Endothelial cell of umbilical vein (primary cell): Measurements from ENCODE around the gene CERS6. TPM values are rescaled to one million over a fixed set of nuclear protein-coding genes. Genes with fewer than 3 reads are reported as not detected.

Source experiments
- BruUV-seq: library from RNA; stranded (reverse); fragments of 400-500 nt; replicated peaks from 2 replicates; lab custom pipeline; 2021; lab: Mats Ljungman, UMichigan
- CTCF ChIA-PET: fragments of 300-600, 350-600 bp; sonication (Branson Sonifier 250); formaldehyde crosslinking; loops from one replicate; lab custom pipeline; 2021; ENCODE audit warnings: antibody characterized with exemption, inconsistent platforms; lab: Charles Lee
- POLR2A ChIA-PET: fragments of 300-600, 350-600 bp; sonication (Branson Sonifier 250); formaldehyde crosslinking; loops from one replicate; lab custom pipeline; 2021; ENCODE audit warnings: antibody characterized with exemption, inconsistent platforms; lab: Charles Lee
- DNase-seq: peaks from one replicate; pipeline ENCODE4 v3.0.0-alpha.2; 2011; ENCODE audit warnings: low read depth, low spot score
- FAIRE-seq: peaks from 2 replicates; lab custom pipeline; 2011; peaks lifted over from hg19 to GRCh38; lab: Jason Lieb, UNC
- H2AFZ ChIP-seq: 2 replicates; pipeline ENCODE4 v1.6.0; 2012; ENCODE audit warnings: low read depth, low read length, control low read depth, inconsistent platforms
- H3K27ac ChIP-seq: 2 replicates; pipeline ENCODE4 v1.5.1; 2011; ENCODE audit warnings: low read depth, mild to moderate bottlenecking, control low read depth, low read length, moderate library complexity; ENCODE audit not compliant: insufficient read depth
- H3K27me3 ChIP-seq, 2 experiments: 2 replicates each; pipeline versions ENCODE4 v1.6.0 to v1.6.1; 2011; ENCODE audit warnings: low read length in 2 of 2, mixed read lengths in 1 of 2; ENCODE audit not compliant: control insufficient read depth in 2 of 2, insufficient read depth in 2 of 2
- H3K36me3 ChIP-seq, 2 experiments: 2 replicates in 1 of 2; 3 replicates in 1 of 2; pipeline ENCODE4 v1.5.1; 2011; ENCODE audit warnings: low read length in 2 of 2, mild to moderate bottlenecking in 1 of 2, moderate library complexity in 1 of 2; ENCODE audit not compliant: control insufficient read depth in 2 of 2, insufficient read depth in 2 of 2; ENCODE audit errors: extremely low read depth in 1 of 2
- H3K4me1 ChIP-seq: 3 replicates; pipeline ENCODE4 v1.5.1; 2011; ENCODE audit warnings: mild to moderate bottlenecking, low read length; ENCODE audit not compliant: control insufficient read depth, insufficient read depth; ENCODE audit errors: extremely low read depth
- H3K4me2 ChIP-seq: 2 replicates; pipeline ENCODE4 v1.6.1; 2011; ENCODE audit warnings: low read length, control low read depth, mixed read lengths; ENCODE audit not compliant: insufficient read depth
- H3K4me3 ChIP-seq, 3 experiments: fragments of 200-600 bp in 1 of 3; sonication (generic), shearing (Covaris generic) in 1 of 3; replicated peaks in 1 of 3; 2 replicates each; pipeline ENCODE4 v1.5.1; 2011 to 2016; ENCODE audit warnings: control low read depth in 3 of 3, low read length in 3 of 3, mild to moderate bottlenecking in 2 of 3, inconsistent platforms in 1 of 3, low read depth in 1 of 3, moderate library complexity in 1 of 3; ENCODE audit not compliant: insufficient read depth in 1 of 3
- H3K79me2 ChIP-seq: 2 replicates; pipeline ENCODE4 v1.6.0; 2012; ENCODE audit warnings: low read length, inconsistent platforms; ENCODE audit not compliant: control insufficient read depth, insufficient read depth
- H3K9ac ChIP-seq: replicated peaks from 2 replicates; pipeline ENCODE3; 2011; ENCODE audit warnings: low read length, control low read depth; ENCODE audit not compliant: insufficient read depth; ENCODE audit errors: extremely low read depth
- H3K9me1 ChIP-seq: replicated peaks from 3 replicates; pipeline ENCODE4 v1.6.0; 2011; ENCODE audit warnings: mild to moderate bottlenecking, low read length; ENCODE audit not compliant: control insufficient read depth, insufficient read depth; ENCODE audit errors: extremely low read depth
- H3K9me3 ChIP-seq: replicated peaks from 2 replicates; pipeline ENCODE4 v1.5.1; 2012; ENCODE audit warnings: low read length, inconsistent platforms; ENCODE audit not compliant: control insufficient read depth, insufficient read depth
- H4K20me1 ChIP-seq: replicated peaks from 2 replicates; pipeline ENCODE3; 2011; ENCODE audit warnings: mild to moderate bottlenecking, low read length; ENCODE audit not compliant: control insufficient read depth, insufficient read depth; ENCODE audit errors: extremely low read depth
- CTCF ChIP-seq, 2 donors: IDR thresholded peaks; 1 replicate in 1 of 2; 2 replicates in 1 of 2; pipeline ENCODE4 v1.5.1; 2011; ENCODE audit warnings: low read length in 2 of 2, mild to moderate bottlenecking in 2 of 2, moderate library complexity in 2 of 2, control low read depth in 1 of 2, inconsistent platforms in 1 of 2, low read depth in 1 of 2; ENCODE audit not compliant: insufficient read depth in 1 of 2; ENCODE audit errors: extremely low read depth in 1 of 2
- EZH2 ChIP-seq: IDR thresholded peaks from 2 replicates; pipeline ENCODE4 v1.6.1; 2012; ENCODE audit warnings: borderline replicate concordance, low read depth, mild to moderate bottlenecking, moderate library complexity, low read length, inconsistent platforms; ENCODE audit not compliant: severe bottlenecking
- FOS ChIP-seq: IDR thresholded peaks from 2 replicates; pipeline ENCODE4 v1.6.1; 2011; ENCODE audit warnings: mild to moderate bottlenecking, low read length, moderate library complexity, borderline replicate concordance; ENCODE audit not compliant: insufficient read depth
- GATA2 ChIP-seq: IDR thresholded peaks from 2 replicates; pipeline ENCODE4 v1.7.0; 2011; ENCODE audit warnings: low read depth, mild to moderate bottlenecking, moderate library complexity, mixed read lengths, low read length; ENCODE audit not compliant: insufficient read length, insufficient read depth
- JUN ChIP-seq: IDR thresholded peaks from 2 replicates; pipeline ENCODE4 v1.6.1; 2011; ENCODE audit warnings: borderline replicate concordance, low read depth; ENCODE audit not compliant: insufficient read length, insufficient read depth
- MAX ChIP-seq: IDR thresholded peaks from 2 replicates; pipeline ENCODE4 v1.6.1; 2011; ENCODE audit not compliant: insufficient read depth, insufficient read length
- MYC ChIP-seq: IDR thresholded peaks from one replicate; pipeline ENCODE4 v1.6.1; 2011; ENCODE audit warnings: mild to moderate bottlenecking, low read depth, low read length
- POLR2A ChIP-seq: IDR thresholded peaks from 2 replicates; pipeline ENCODE4 v1.6.1; 2012; ENCODE audit warnings: low read depth, mild to moderate bottlenecking, control low read depth, low read length
- POLR2AphosphoS5 ChIP-seq: IDR thresholded peaks from 2 replicates; pipeline ENCODE4 v1.6.1; 2012; ENCODE audit warnings: low read depth, mild to moderate bottlenecking, control low read depth, low read length, moderate library complexity; ENCODE audit not compliant: insufficient read depth
- dilution Hi-C: fragments of 300-500 bp; cut with MboI; formaldehyde crosslinking; loops from one replicate; pipeline ENCODE4 v1.15.0; 2019; ENCODE audit warnings: low sequenced_read_pairs; ENCODE audit not compliant: extremely low pct_ligation_motif_present
- intact Hi-C: fragments of 100-400 bp; cut with micrococcal nuclease; formaldehyde crosslinking; loops from one replicate; pipeline ENCODE4 v1.10.0; 2022
- polyA plus RNA-seq, 4 experiments: library from polyadenylated mRNA; depleted of rRNA in 3 of 4; stranded (reverse) in 3 of 4; unstranded in 1 of 4; fragments of >200 nt; gene quantifications; 2 replicates each; pipeline versions ENCODE4 v1.2.1 to v1.2.3, GENCODE V29; 2011 to 2012; ENCODE audit warnings: missing spikeins in 1 of 4
- total RNA-seq: library from RNA; stranded (reverse); gene quantifications from 2 replicates; pipeline ENCODE4 v1.2.3, GENCODE V29; 2021

CERS6 gene
- total and polyA plus RNA-seq, 2 donors (not counting 3 experiments of a cell fraction or from before 2014, with no cell fraction given): 2.7 to 11.7 TPM

GRCh38 chr2:168436840-168437239 lies 19.2 kb upstream of the CERS6 start:
- Histone ChIP-seq H3K9ac (no peak overlapping the region), H3K9me1 (no peaks in the 10 kb centered on the region), H3K27me3 (peaks cover 1 to 2% of the 10 kb centered on the region in 2 experiments), H3K9me3 (no peaks in the 10 kb centered on the region), H3K4me1 (peaks cover 4% of the 10 kb centered on the region), H3K4me2 (no peak overlapping the region), H4K20me1 (no peaks in the 10 kb centered on the region), H3K36me3 (no peaks in the 10 kb centered on the region), H3K4me3 (no peak overlapping the region), H3K79me2 (no peaks in the 10 kb centered on the region), H3K27ac (no peak overlapping the region), H2AFZ (no peak overlapping the region)
- dilution Hi-C loops (no loop called here), intact Hi-C loops (no loop called here)
- ChIA-PET POLR2A (interaction anchor here (0.6 kb wide), 1 partner anchor 19 kb away, joined by 3 read pairs; the partner anchor contains the start of gene CERS6), CTCF (interaction anchor here (1.0 to 1.2 kb wide), 2 partner anchors 9 to 11 kb away, joined by 3 read pairs; no protein-coding TSS in a partner anchor)
- no TSS peak for BruUV-seq
- FAIRE-seq: no peak
- DNase-seq: no peak
- TF ChIP-seq JUN (no peak), MYC (no peak), MAX (no peak), POLR2AphosphoS5 (no peak), CTCF (IDR thresholded peaks at IDR 0.05; ENCODE audit: extremely low read depth in 1 of 2, insufficient read depth in 1 of 2, low read depth in 1 of 2, low read length in 2 of 2) (no peak), GATA2 (no peak), EZH2 (no peak), FOS (no peak), POLR2A (no peak)
